A673 (cell line): Measurements from ENCODE around the gene PADI6. TPM values are rescaled to one million over a fixed set of nuclear protein-coding genes. Genes with fewer than 3 reads are reported as not detected.

Experiments used
- Bru-seq: library from RNA; stranded (reverse); fragments of 400-500 nt; gene quantifications from one replicate; lab custom pipeline; 2021; lab: Mats Ljungman, UMichigan
- BruChase-seq, 2 experiments: library from RNA; stranded (reverse); fragments of 400-500 nt; gene quantifications; one replicate each; lab custom pipeline; 2021; lab: Mats Ljungman, UMichigan
- BruUV-seq: library from RNA; stranded (reverse); fragments of 400-500 nt; replicated peaks from 2 replicates; lab custom pipeline; 2021; lab: Mats Ljungman, UMichigan
- CTCF ChIA-PET: fragments of 300-600 bp; sonication (Branson Sonifier 250); formaldehyde crosslinking; loops from one replicate; lab custom pipeline; 2022; ENCODE audit warnings: antibody characterized with exemption; lab: Charles Lee
- POLR2A ChIA-PET: fragments of 300-600 bp; sonication (Branson Sonifier 250); formaldehyde crosslinking; loops from one replicate; lab custom pipeline; 2022; ENCODE audit warnings: antibody characterized with exemption; ENCODE audit not compliant: low non-redundant PET; lab: Charles Lee
- DNase-seq: peaks from one replicate; pipeline ENCODE4 v3.0.0-alpha.2; 2015; ENCODE audit warnings: low spot score
- H3K27ac ChIP-seq: fragments of 200-600 bp; sonication (generic); 2 replicates; pipeline ENCODE4 v1.5.1; 2016; ENCODE audit warnings: mixed run types, low read depth, mild to moderate bottlenecking, mixed read lengths, antibody characterized with exemption, low read length; ENCODE audit not compliant: poor library complexity, severe bottlenecking
- H3K27me3 ChIP-seq: fragments of 200-600 bp; sonication (generic); replicated peaks from 2 replicates; pipeline ENCODE4 v1.6.1; 2017; ENCODE audit warnings: mixed run types, low read depth, mild to moderate bottlenecking, mixed read lengths, antibody characterized with exemption, low read length; ENCODE audit not compliant: insufficient read depth, poor library complexity
- H3K36me3 ChIP-seq: fragments of 200-600 bp; sonication (generic); 2 replicates; pipeline ENCODE4 v1.6.1; 2016; ENCODE audit warnings: mixed run types, mild to moderate bottlenecking, mixed read lengths, antibody characterized with exemption, low read length; ENCODE audit not compliant: insufficient read depth, poor library complexity, severe bottlenecking
- H3K4me1 ChIP-seq: fragments of 200-600 bp; sonication (generic); 2 replicates; pipeline ENCODE4 v1.6.1; 2017; ENCODE audit warnings: mixed run types, mild to moderate bottlenecking, mixed read lengths, antibody characterized with exemption, low read length; ENCODE audit not compliant: insufficient read depth, poor library complexity, severe bottlenecking
- H3K4me3 ChIP-seq: fragments of 200-600 bp; sonication (generic); 2 replicates; pipeline ENCODE4 v1.5.1; 2016; ENCODE audit warnings: low read depth, mixed run types, mild to moderate bottlenecking, mixed read lengths, low read length; ENCODE audit not compliant: poor library complexity, severe bottlenecking
- H3K9me3 ChIP-seq: fragments of 200-600 bp; sonication (generic); 2 replicates; pipeline ENCODE4 v1.6.1; 2016; ENCODE audit warnings: mixed run types, low read depth, mild to moderate bottlenecking, mixed read lengths, antibody characterized with exemption, low read length; ENCODE audit not compliant: poor library complexity, severe bottlenecking
- EZH2 ChIP-seq: fragments of 200-600 bp; sonication (generic); IDR thresholded peaks from 2 replicates; pipeline ENCODE4 v1.6.1; 2017; ENCODE audit warnings: borderline replicate concordance, low read depth, mild to moderate bottlenecking, mixed read lengths, antibody characterized with exemption, low read length; ENCODE audit not compliant: poor library complexity, severe bottlenecking
- intact Hi-C: fragments of 100-400 bp; cut with micrococcal nuclease; formaldehyde crosslinking; loops from one replicate; pipeline ENCODE4 v1.10.0; 2022; ENCODE audit not compliant: unreplicated experiment
- long read RNA-seq: library from polyadenylated mRNA; stranded (forward); transcript quantifications from one replicate; pipeline ENCODE4 v2.0.0, GENCODE V29; 2022
- total RNA-seq: library from RNA; stranded (reverse); gene quantifications from 2 replicates; pipeline ENCODE4 v1.2.3, GENCODE V29; 2021
- TF ChIP-seq, protein P1 (sequence below): fragments of 300-800, 200-600 bp; sonication (generic); conservative IDR thresholded peaks from 2 replicates; pipeline ENCODE4 v1.5.1; 2017; ENCODE audit warnings: low read depth, mild to moderate bottlenecking, antibody characterized with exemption, low read length, moderate library complexity, mixed read lengths

The PADI6 gene
- not detected in 2 replicates for total RNA-seq
- Bru-seq, nascent RNA, result not detected
- not detected for BruChase-seq, experiment 1, labeled RNA remaining after a 2-hour chase
- not detected for BruChase-seq, experiment 2, labeled RNA remaining after a 6-hour chase
- long read RNA-seq, result 0 reads

- Histone ChIP-seq H3K27ac (no peak within 1 kb of the TSS), H3K4me3 (no peak within 1 kb of the TSS), H3K27me3 (no peaks in the 10 kb centered on the region), H3K9me3 (no peaks in the 10 kb centered on the region), H3K36me3 (no peaks in the 10 kb centered on the region), H3K4me1 (no peaks in the 10 kb centered on the region)
- no TSS peak for BruUV-seq
- CTCF ChIA-PET, result no interaction called here
- intact Hi-C loops, result no loop called here
- TF ChIP-seq EZH2, result no peak
- TF ChIP-seq, protein P1, sequence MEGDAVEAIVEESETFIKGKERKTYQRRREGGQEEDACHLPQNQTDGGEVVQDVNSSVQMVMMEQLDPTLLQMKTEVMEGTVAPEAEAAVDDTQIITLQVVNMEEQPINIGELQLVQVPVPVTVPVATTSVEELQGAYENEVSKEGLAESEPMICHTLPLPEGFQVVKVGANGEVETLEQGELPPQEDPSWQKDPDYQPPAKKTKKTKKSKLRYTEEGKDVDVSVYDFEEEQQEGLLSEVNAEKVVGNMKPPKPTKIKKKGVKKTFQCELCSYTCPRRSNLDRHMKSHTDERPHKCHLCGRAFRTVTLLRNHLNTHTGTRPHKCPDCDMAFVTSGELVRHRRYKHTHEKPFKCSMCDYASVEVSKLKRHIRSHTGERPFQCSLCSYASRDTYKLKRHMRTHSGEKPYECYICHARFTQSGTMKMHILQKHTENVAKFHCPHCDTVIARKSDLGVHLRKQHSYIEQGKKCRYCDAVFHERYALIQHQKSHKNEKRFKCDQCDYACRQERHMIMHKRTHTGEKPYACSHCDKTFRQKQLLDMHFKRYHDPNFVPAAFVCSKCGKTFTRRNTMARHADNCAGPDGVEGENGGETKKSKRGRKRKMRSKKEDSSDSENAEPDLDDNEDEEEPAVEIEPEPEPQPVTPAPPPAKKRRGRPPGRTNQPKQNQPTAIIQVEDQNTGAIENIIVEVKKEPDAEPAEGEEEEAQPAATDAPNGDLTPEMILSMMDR, result no peak
- no peak for DNase-seq
- POLR2A ChIA-PET, result no interaction called here
Measured at GRCh38 chr1:17371896-17372295, at the start of gene PADI6. PADI6 (plus strand) TSS chr1:17372196; CDS start chr1:17372246, 50 bp downstream.

GRCh38 chr1:17328855-17329254 is 43.1 kb upstream of the PADI6 start:
- no peak overlapping the region for H3K27ac ChIP-seq
- POLR2A ChIA-PET, result no interaction called here
- no peaks in the 10 kb centered on the region for H3K36me3 ChIP-seq
- H3K9me3 ChIP-seq, result no peaks in the 10 kb centered on the region
- no peaks in the 10 kb centered on the region for H3K4me1 ChIP-seq
- TF ChIP-seq, protein P1, result no peak
- TF ChIP-seq EZH2, result no peak
- no TSS peak for BruUV-seq
- intact Hi-C loops, result no loop called here
- CTCF ChIA-PET, result no interaction called here
- no peak overlapping the region for H3K4me3 ChIP-seq
- DNase-seq, result no peak
- H3K27me3 ChIP-seq, result no peaks in the 10 kb centered on the region

GRCh38 chr1:17329610-17330009 is 42.4 kb upstream of the PADI6 start:
- DNase-seq, result no peak
- CTCF ChIA-PET, result no interaction called here
- Histone ChIP-seq H3K4me3 (no peak overlapping the region), H3K36me3 (no peaks in the 10 kb centered on the region), H3K27me3 (no peaks in the 10 kb centered on the region), H3K27ac (no peak overlapping the region), H3K4me1 (no peaks in the 10 kb centered on the region), H3K9me3 (no peaks in the 10 kb centered on the region)
- TF ChIP-seq, protein P1, result no peak
- TF ChIP-seq EZH2, result no peak
- intact Hi-C loops, result no loop called here
- POLR2A ChIA-PET, result no interaction called here
- BruUV-seq, result no TSS peak
